HepG2 (cell line): ENCODE data around the gene TP73.

ENCODE experiments used
- BHLHE40 ChIP-seq: IDR thresholded peaks from 2 replicates; pipeline ENCODE4 v1.6.1; 2011; ENCODE audit warnings: low read length, improper control_type of control experiment
- U2AF2 ChIP-seq: fragments of 200-400 bp; formaldehyde crosslinking; IDR thresholded peaks from 2 replicates; pipeline ENCODE4 v1.6.1; 2017; ENCODE audit warnings: low read depth, mild to moderate bottlenecking, low read length

DNA sequence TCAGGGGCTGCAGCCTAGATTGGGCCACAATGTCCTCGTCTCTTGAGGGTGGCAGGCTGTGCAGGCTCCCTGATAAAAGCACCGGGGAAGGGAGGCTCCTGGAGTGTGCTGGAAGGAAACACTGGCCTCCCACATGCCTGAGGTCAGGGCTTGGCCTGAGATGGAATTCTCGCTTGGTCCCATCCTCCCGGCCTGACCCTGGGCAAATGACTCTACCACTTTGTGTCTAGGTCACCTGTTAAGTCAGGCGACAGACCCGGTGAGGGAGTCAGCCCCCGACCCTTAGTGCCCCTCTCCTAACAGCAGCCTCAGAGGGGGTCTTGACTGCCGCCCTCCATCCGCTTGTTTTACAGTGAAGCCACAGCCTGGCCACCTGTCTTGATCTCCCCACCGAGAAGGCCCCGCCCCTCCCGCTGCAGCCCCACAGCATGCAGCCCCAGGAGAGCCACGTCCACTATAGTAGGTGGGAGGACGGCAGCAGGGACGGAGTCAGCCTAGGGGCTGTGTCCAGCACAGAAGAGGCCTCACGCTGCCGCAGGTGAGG lies 122.7 kb downstream of the TP73 start:
- TF ChIP-seq U2AF2 (no peak), BHLHE40 (no peak)
